Transverse colon (tissue), 4 donors: ENCODE measurements around the gene SMARCD1.

Experiments
- EP300 ChIP-seq: sonication (generic); formaldehyde crosslinking; IDR thresholded peaks from one replicate; pipeline ENCODE4 v1.6.1; 2017; ENCODE audit warnings: antibody characterized with exemption, low read depth
- POLR2A ChIP-seq: fragments of 450-650 bp; IDR thresholded peaks from one replicate; pipeline ENCODE4 v1.6.1; 2016; ENCODE audit warnings: antibody characterized with exemption, mild to moderate bottlenecking, moderate library complexity
- POLR2AphosphoS5 ChIP-seq, 3 donors: sonication (generic); formaldehyde crosslinking; IDR thresholded peaks; one replicate each; pipeline ENCODE4 v1.6.1; 2016; ENCODE audit warnings: antibody characterized with exemption in 3 of 3
- TF ChIP-seq, protein P1 (sequence below), 5 experiments: fragments of 200-600 bp in 3 of 5; fragments of 450-650 bp in 2 of 5; sonication (generic) in 3 of 5; IDR thresholded peaks; 1 replicate in 2 of 5; 2 replicates in 3 of 5; pipeline ENCODE4 v1.5.1; 2016 to 2017; ENCODE audit warnings: antibody characterized with exemption in 5 of 5, inconsistent platforms in 3 of 5, mild to moderate bottlenecking in 2 of 5, moderate library complexity in 1 of 5

DNA sequence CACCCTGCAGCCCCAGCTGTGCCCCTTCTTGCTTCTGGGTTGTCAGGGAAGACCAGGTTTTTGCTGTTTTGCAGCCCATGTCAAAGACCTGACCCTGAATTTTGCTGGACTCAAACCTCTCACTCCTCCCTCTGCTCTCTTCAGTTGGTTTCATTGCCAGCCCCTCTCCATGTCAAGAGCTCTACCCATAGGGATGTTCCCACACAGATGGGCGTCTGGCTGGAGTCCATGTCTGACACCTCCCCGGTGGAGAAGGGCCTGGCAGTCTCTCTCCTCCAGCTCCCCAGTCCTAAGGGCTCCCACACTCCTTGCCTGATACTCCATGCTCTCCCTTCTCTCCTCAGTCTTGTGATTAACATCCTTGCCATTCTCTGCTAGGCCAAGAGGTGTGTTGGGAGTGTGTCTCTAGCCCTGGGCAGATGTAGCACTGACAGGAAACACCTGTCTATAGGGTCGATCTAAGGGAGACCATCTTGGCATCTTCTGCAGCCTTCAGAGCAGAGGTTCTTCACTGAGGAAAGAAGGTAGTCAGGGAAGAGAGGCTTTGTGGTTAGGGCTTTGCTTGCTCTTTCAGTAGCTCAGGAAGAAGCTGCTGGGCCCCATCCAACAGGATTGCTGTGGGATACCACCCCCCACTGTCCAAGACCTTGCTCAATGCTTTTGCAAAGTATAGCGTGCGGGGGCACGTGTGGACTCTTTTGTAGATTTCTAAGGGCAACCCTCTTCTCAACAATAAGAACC lies 23.0 kb upstream of the SMARCD1 start:
- TF ChIP-seq, protein P1, sequence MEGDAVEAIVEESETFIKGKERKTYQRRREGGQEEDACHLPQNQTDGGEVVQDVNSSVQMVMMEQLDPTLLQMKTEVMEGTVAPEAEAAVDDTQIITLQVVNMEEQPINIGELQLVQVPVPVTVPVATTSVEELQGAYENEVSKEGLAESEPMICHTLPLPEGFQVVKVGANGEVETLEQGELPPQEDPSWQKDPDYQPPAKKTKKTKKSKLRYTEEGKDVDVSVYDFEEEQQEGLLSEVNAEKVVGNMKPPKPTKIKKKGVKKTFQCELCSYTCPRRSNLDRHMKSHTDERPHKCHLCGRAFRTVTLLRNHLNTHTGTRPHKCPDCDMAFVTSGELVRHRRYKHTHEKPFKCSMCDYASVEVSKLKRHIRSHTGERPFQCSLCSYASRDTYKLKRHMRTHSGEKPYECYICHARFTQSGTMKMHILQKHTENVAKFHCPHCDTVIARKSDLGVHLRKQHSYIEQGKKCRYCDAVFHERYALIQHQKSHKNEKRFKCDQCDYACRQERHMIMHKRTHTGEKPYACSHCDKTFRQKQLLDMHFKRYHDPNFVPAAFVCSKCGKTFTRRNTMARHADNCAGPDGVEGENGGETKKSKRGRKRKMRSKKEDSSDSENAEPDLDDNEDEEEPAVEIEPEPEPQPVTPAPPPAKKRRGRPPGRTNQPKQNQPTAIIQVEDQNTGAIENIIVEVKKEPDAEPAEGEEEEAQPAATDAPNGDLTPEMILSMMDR (IDR thresholded peaks at IDR 0.05): no peak
- TF ChIP-seq POLR2AphosphoS5 (IDR thresholded peaks at IDR 0.05) (no peak), POLR2A (no peak), EP300 (no peak)
